Smooth muscle cell (in vitro differentiated cells): ENCODE measurements around the gene FBXW11. TPM values are rescaled to one million over a fixed set of nuclear protein-coding genes. Genes with fewer than 3 reads are reported as not detected.

ENCODE experiments used
- DNase-seq: peaks from one replicate; lab custom pipeline; 2025; ENCODE audit not compliant: unreplicated experiment; lab: John Stamatoyannopoulos, UW
- H2AFZ ChIP-seq: fragments of 200-600 bp; sonication (generic); 2 replicates; pipeline ENCODE4 v1.6.0; 2016; ENCODE audit warnings: antibody characterized with exemption, low read depth, mild to moderate bottlenecking
- H3F3A ChIP-seq: fragments of 200-600 bp; sonication (generic); 2 replicates; pipeline ENCODE4 v1.6.0; 2017; ENCODE audit warnings: antibody characterized with exemption, low read depth
- H3K27ac ChIP-seq: fragments of 200-600 bp; sonication (generic); 2 replicates; pipeline ENCODE4 v1.5.1; 2016; ENCODE audit warnings: low read depth, mild to moderate bottlenecking
- H3K27me3 ChIP-seq: fragments of 200-600 bp; sonication (generic); 2 replicates; pipeline ENCODE4 v1.6.1; 2016; ENCODE audit warnings: low read depth, mild to moderate bottlenecking
- H3K36me3 ChIP-seq: fragments of 200-600 bp; sonication (generic); 2 replicates; pipeline ENCODE4 v1.5.1; 2016; ENCODE audit warnings: low read depth
- H3K4me1 ChIP-seq: fragments of 200-600 bp; sonication (generic); 2 replicates; pipeline ENCODE4 v1.5.1; 2016; ENCODE audit warnings: low read depth
- H3K4me2 ChIP-seq: fragments of 200-600 bp; sonication (generic); 2 replicates; pipeline ENCODE4 v1.6.0; 2016; ENCODE audit warnings: mild to moderate bottlenecking
- H3K4me3 ChIP-seq: fragments of 200-600 bp; sonication (generic); 2 replicates; pipeline ENCODE4 v1.5.1; 2016; ENCODE audit warnings: mild to moderate bottlenecking
- H3K79me2 ChIP-seq: fragments of 200-600 bp; sonication (generic); 2 replicates; pipeline ENCODE4 v1.6.0; 2016; ENCODE audit warnings: low read depth, mild to moderate bottlenecking
- H3K9ac ChIP-seq: fragments of 200-600 bp; sonication (generic); 2 replicates; pipeline ENCODE4 v1.6.0; 2016; ENCODE audit warnings: low read depth
- H3K9me3 ChIP-seq: fragments of 200-600 bp; sonication (generic); replicated peaks from 2 replicates; pipeline ENCODE4 v1.5.1; 2016; ENCODE audit warnings: low read depth
- H4K20me1 ChIP-seq: fragments of 200-600 bp; sonication (generic); 2 replicates; pipeline ENCODE4 v1.6.0; 2016; ENCODE audit warnings: low read depth
- CTCF ChIP-seq: fragments of 200-600 bp; sonication (generic); IDR thresholded peaks from 2 replicates; pipeline ENCODE4 v1.5.1; 2017; ENCODE audit warnings: borderline replicate concordance, mild to moderate bottlenecking, antibody characterized with exemption; ENCODE audit not compliant: insufficient read depth, poor library complexity, severe bottlenecking
- WGBS: methylation state at CpG from one replicate; pipeline ENCODE4 v1.1.7; 2016; ENCODE audit warnings: low lambda C conversion rate; 5-methylcytosine and 5-hydroxymethylcytosine counted together
- polyA plus RNA-seq: library from polyadenylated mRNA; unstranded; fragments of >200 nt; fragmentation: Nextera tagmentation; extraction: Ambion mirVana; gene quantifications from 2 replicates; pipeline ENCODE4 v1.2.1, GENCODE V29; 2016
- total RNA-seq: library from RNA; depleted of rRNA; stranded (reverse); fragments of >200 nt; gene quantifications from 2 replicates; pipeline ENCODE4 v1.2.3, GENCODE V29; 2014

Gene FBXW11
- total and polyA plus RNA-seq, 2 experiments from 2014 or later = 27.4 to 83.7 TPM

DNA sequence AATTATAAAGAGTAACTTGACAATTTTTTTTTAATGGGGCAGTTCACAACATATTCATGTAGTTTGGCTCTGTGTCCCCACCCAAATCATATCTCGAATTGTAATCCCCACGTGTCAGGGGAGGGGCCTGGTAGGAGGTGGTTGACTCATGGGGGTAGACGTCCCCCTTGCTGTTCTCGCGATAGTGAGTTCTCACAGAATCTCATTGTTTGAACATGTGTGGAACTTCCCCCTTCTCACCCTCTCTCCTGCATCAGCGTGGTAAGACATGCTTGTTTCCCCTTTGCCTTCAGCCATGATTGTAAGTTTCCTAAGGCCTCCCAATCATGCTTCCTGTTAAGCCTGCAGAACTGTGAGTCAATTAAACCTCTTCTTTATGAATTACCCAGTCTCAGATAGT is 40.7 kb downstream of the FBXW11 start:
- no peak overlapping the region for H3K27ac ChIP-seq
- peaks cover 99% of the 10 kb centered on the region for H4K20me1 ChIP-seq
- no peak overlapping the region for H2AFZ ChIP-seq
- no peak overlapping the region for H3K9ac ChIP-seq
- H3K4me1 ChIP-seq = peaks cover 15% of the 10 kb centered on the region
- no peak overlapping the region for H3K4me2 ChIP-seq
- DNase-seq = no peak
- H3K4me3 ChIP-seq = no peak overlapping the region
- WGBS = 92% methylated on average over 6 of the region's 6 CpGs
- peaks cover 100% of the 10 kb centered on the region for H3K79me2 ChIP-seq
- no peaks in the 10 kb centered on the region for H3K27me3 ChIP-seq
- no peaks in the 10 kb centered on the region for H3K9me3 ChIP-seq
- no peak for TF ChIP-seq CTCF
- H3K36me3 ChIP-seq = no peaks in the 10 kb centered on the region
- no peaks in the 10 kb centered on the region for H3F3A ChIP-seq

GRCh38 chr5:171963416-171963815 is 43.0 kb downstream of the FBXW11 start:
- no peak for TF ChIP-seq CTCF
- H3K4me2 ChIP-seq = no peak overlapping the region
- peaks cover 99% of the 10 kb centered on the region for H4K20me1 ChIP-seq
- no peaks in the 10 kb centered on the region for H3K9me3 ChIP-seq
- H3K4me3 ChIP-seq = no peak overlapping the region
- H3K4me1 ChIP-seq = peaks cover 20% of the 10 kb centered on the region
- H3K9ac ChIP-seq = no peak overlapping the region
- H2AFZ ChIP-seq = no peak overlapping the region
- H3F3A ChIP-seq = no peaks in the 10 kb centered on the region
- no peak overlapping the region for H3K27ac ChIP-seq
- no peaks in the 10 kb centered on the region for H3K27me3 ChIP-seq
- WGBS = 86% methylated on average over 2 of the region's 2 CpGs
- peaks cover 100% of the 10 kb centered on the region for H3K79me2 ChIP-seq
- DNase-seq = no peak
- H3K36me3 ChIP-seq = no peaks in the 10 kb centered on the region

DNA sequence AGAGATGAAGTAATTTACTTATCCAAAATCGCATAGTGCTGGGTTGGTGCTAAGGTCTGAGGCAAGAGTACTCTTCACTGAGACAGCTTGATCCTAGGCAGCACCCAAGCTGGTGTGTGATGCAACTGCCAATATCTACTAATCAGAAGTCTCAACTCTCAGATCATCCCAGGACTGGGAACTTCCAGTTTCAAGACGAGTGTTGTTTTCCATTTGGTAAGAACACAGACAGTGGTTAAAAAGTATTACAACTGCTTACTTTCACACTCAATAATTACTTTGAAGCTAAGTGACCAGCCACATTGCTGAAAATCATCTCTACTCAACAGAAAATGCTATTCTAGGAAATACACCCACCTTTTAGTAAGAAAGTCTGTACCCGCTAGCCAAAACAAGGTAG is 45.3 kb downstream of the FBXW11 start:
- no peak for DNase-seq
- peaks cover 100% of the 10 kb centered on the region for H4K20me1 ChIP-seq

More for the DNA sequence above, 45.3 kb downstream of the FBXW11 start:
- H3K4me2 ChIP-seq = peak overlapping the region; percentile 7
- no peak overlapping the region for H2AFZ ChIP-seq
- no peak overlapping the region for H3K9ac ChIP-seq
- no peaks in the 10 kb centered on the region for H3K36me3 ChIP-seq
- H3K9me3 ChIP-seq = no peaks in the 10 kb centered on the region
- H3K4me3 ChIP-seq = no peak overlapping the region
- H3F3A ChIP-seq = no peaks in the 10 kb centered on the region
- no peaks in the 10 kb centered on the region for H3K27me3 ChIP-seq
- H3K27ac ChIP-seq = no peak overlapping the region
- peaks cover 100% of the 10 kb centered on the region for H3K79me2 ChIP-seq
- peaks cover 36% of the 10 kb centered on the region for H3K4me1 ChIP-seq
- WGBS = 62% methylated on average over 3 of the region's 3 CpGs
- TF ChIP-seq CTCF = no peak
